Neural cell (in vitro differentiated cells): ENCODE measurements around the gene XK.

Source experiments
- CTCF ChIP-seq: fragments of 450-650 bp; IDR thresholded peaks from 2 replicates; pipeline ENCODE4 v1.5.1; 2014; ENCODE audit warnings: antibody characterized with exemption, mild to moderate bottlenecking, moderate library complexity; ENCODE audit not compliant: poor library complexity, severe bottlenecking
- EP300 ChIP-seq: fragments of 450-650 bp; conservative IDR thresholded peaks from 2 replicates; pipeline ENCODE4 v1.6.1; 2014; ENCODE audit warnings: antibody characterized with exemption, mild to moderate bottlenecking, moderate library complexity; ENCODE audit not compliant: poor library complexity, severe bottlenecking
- EZH2 ChIP-seq: fragments of 200-600, 300-800 bp; shearing (Covaris generic), sonication (generic); IDR thresholded peaks from 2 replicates; pipeline ENCODE4 v1.6.1; 2014; ENCODE audit warnings: antibody characterized with exemption, low read length, borderline replicate concordance, mild to moderate bottlenecking; ENCODE audit not compliant: insufficient read depth, poor library complexity, severe bottlenecking
- POLR2AphosphoS5 ChIP-seq: IDR thresholded peaks from 2 replicates; pipeline ENCODE4 v1.6.1; 2012
- RAD21 ChIP-seq: fragments of 450-650 bp; conservative IDR thresholded peaks from 2 replicates; pipeline ENCODE4 v1.6.1; 2014; ENCODE audit warnings: antibody characterized with exemption, mild to moderate bottlenecking, moderate library complexity
- TAF1 ChIP-seq: IDR thresholded peaks from 2 replicates; pipeline ENCODE4 v1.6.1; 2012; ENCODE audit warnings: low read depth

DNA sequence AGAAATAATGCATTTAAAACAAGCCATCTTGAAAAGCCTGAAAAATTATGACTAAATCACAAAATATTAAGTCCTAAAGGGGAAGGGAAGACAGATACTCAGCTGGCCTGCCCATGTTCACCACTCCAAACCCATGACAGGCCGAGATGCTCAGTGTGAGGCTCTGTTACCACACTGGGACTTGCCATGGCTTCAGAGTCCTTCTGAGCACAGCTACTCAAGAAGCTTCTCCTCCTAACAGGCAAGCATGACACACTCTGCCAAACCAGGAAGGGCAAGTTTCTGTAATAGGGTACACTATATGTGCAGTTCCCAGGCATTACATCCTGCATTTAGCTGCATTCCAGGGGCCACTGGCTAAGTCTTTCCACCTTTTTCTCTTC, 60.2 kb downstream of the XK start:
- TF ChIP-seq CTCF (no peak), POLR2AphosphoS5 (no peak), TAF1 (no peak), EZH2 (no peak), RAD21 (no peak), EP300 (no peak)
